ENCODE measurements around the gene PTPRH. TPM values are rescaled to one million over a fixed set of nuclear protein-coding genes. Genes with fewer than 3 reads are reported as not detected.
A peak's percentile ranks its signal among the peaks of the same experiment; 100 is the strongest.

PTPRH gene
- total RNA-seq, 2 experiments from 2014 or later, result not detected

GRCh38 chr19:55197528-55197927 lies 11.8 kb downstream of the PTPRH start:
- DNase-seq (ENCODE audit: low spot score), result peak; percentile 62
- intact Hi-C loops (cut with micrococcal nuclease; ENCODE audit: unreplicated experiment), result no loop called here
- H3K9me2 ChIP-seq (ENCODE audit: insufficient read depth, low read length), result no peaks in the 10 kb centered on the region
- H3K79me2 ChIP-seq (ENCODE audit: insufficient read depth, low read depth, low read length), result no peaks in the 10 kb centered on the region
- no peak overlapping the region for H3K4me2 ChIP-seq (ENCODE audit: low read length)
- no peak overlapping the region for H3K27ac ChIP-seq (ENCODE audit: low read depth, low read length, poor library complexity, severe bottlenecking)
- H3K9me3 ChIP-seq (ENCODE audit: low read length), result no peaks in the 10 kb centered on the region
- H3K36me3 ChIP-seq (ENCODE audit: insufficient read depth, low read length), result no peaks in the 10 kb centered on the region
- no peak overlapping the region for H2AFZ ChIP-seq (ENCODE audit: low read length)
- no TSS peak for BruUV-seq (replicated peaks)
- TF ChIP-seq EZH2phosphoT487 (IDR thresholded peaks at IDR 0.05; ENCODE audit: borderline replicate concordance, low read depth, low read length) (no peak), CTCF (conservative IDR thresholded peaks at IDR 0.05; ENCODE audit: low read length) (no peak)
- POLR2A ChIA-PET, result interaction anchor here (0.6 kb wide), 1 partner anchor 138 kb away, joined by 3 read pairs; no protein-coding TSS in a partner anchor
- H3K4me1 ChIP-seq (ENCODE audit: insufficient read depth, low read length, poor library complexity, severe bottlenecking), result no peaks in the 10 kb centered on the region
- no peaks in the 10 kb centered on the region for H4K20me1 ChIP-seq (ENCODE audit: insufficient read depth, low read length)
- no peak overlapping the region for H3K4me3 ChIP-seq (ENCODE audit: low read depth, low read length, poor library complexity, severe bottlenecking)
- CTCF ChIA-PET (ENCODE audit: unreplicated experiment), result no interaction called here

GRCh38 chr19:55196803-55197202 lies 12.5 kb downstream of the PTPRH start:
- Histone ChIP-seq H3K27ac (ENCODE audit: low read depth, low read length, poor library complexity, severe bottlenecking) (no peak overlapping the region), H4K20me1 (ENCODE audit: insufficient read depth, low read length) (no peaks in the 10 kb centered on the region), H3K79me2 (ENCODE audit: insufficient read depth, low read depth, low read length) (no peaks in the 10 kb centered on the region), H3K9me2 (ENCODE audit: insufficient read depth, low read length) (no peaks in the 10 kb centered on the region), H3K4me1 (ENCODE audit: insufficient read depth, low read length, poor library complexity, severe bottlenecking) (no peaks in the 10 kb centered on the region), H3K4me2 (ENCODE audit: low read length) (no peak overlapping the region), H3K36me3 (ENCODE audit: insufficient read depth, low read length) (no peaks in the 10 kb centered on the region), H2AFZ (ENCODE audit: low read length) (no peak overlapping the region; the same call in 1 of the 2 replicates), H3K4me3 (ENCODE audit: low read depth, low read length, poor library complexity, severe bottlenecking) (no peak overlapping the region), H3K9me3 (ENCODE audit: low read length) (no peaks in the 10 kb centered on the region)
- BruUV-seq (replicated peaks), result no TSS peak
- POLR2A ChIA-PET, result no interaction called here
- TF ChIP-seq CTCF (conservative IDR thresholded peaks at IDR 0.05; ENCODE audit: low read length), result no peak
- TF ChIP-seq EZH2phosphoT487 (IDR thresholded peaks at IDR 0.05; ENCODE audit: borderline replicate concordance, low read depth, low read length), result no peak
- CTCF ChIA-PET (ENCODE audit: unreplicated experiment), result no interaction called here
- peak; percentile 41 for DNase-seq (ENCODE audit: low spot score)
- intact Hi-C loops (cut with micrococcal nuclease; ENCODE audit: unreplicated experiment), result no loop called here

GRCh38 chr19:55193481-55193880 lies 15.8 kb downstream of the PTPRH start:
- CTCF ChIA-PET (ENCODE audit: unreplicated experiment), result no interaction called here
- TF ChIP-seq EZH2phosphoT487 (IDR thresholded peaks at IDR 0.05; ENCODE audit: borderline replicate concordance, low read depth, low read length) (no peak), CTCF (conservative IDR thresholded peaks at IDR 0.05; ENCODE audit: low read length) (no peak)
- H3K9me3 ChIP-seq (ENCODE audit: low read length), result no peaks in the 10 kb centered on the region
- intact Hi-C loops (cut with micrococcal nuclease; ENCODE audit: unreplicated experiment), result no loop called here
- H3K9me2 ChIP-seq (ENCODE audit: insufficient read depth, low read length), result no peaks in the 10 kb centered on the region
- H4K20me1 ChIP-seq (ENCODE audit: insufficient read depth, low read length), result no peaks in the 10 kb centered on the region
- H3K27ac ChIP-seq (ENCODE audit: low read depth, low read length, poor library complexity, severe bottlenecking), result no peak overlapping the region
- no peaks in the 10 kb centered on the region for H3K36me3 ChIP-seq (ENCODE audit: insufficient read depth, low read length)
- BruUV-seq (replicated peaks), result no TSS peak
- no peak for DNase-seq (ENCODE audit: low spot score)
- H3K4me2 ChIP-seq (ENCODE audit: low read length), result no peak overlapping the region
- no peaks in the 10 kb centered on the region for H3K4me1 ChIP-seq (ENCODE audit: insufficient read depth, low read length, poor library complexity, severe bottlenecking)
- H3K79me2 ChIP-seq (ENCODE audit: insufficient read depth, low read depth, low read length), result no peaks in the 10 kb centered on the region
- H2AFZ ChIP-seq (ENCODE audit: low read length), result no peak overlapping the region
- POLR2A ChIA-PET, result interaction anchor here (0.7 kb wide), 1 partner anchor 51 kb away, joined by 3 read pairs; no protein-coding TSS in a partner anchor
- H3K4me3 ChIP-seq (ENCODE audit: low read depth, low read length, poor library complexity, severe bottlenecking), result no peak overlapping the region
